GM19025 (cell line): ENCODE data around the gene HOXA10.

Source experiments
- ATAC-seq: cut with Tn5 transposase; IDR thresholded peaks from one replicate; pipeline ENCODE4 v1.9.1; 2021; ENCODE audit warnings: mild to moderate bottlenecking, low read depth, moderate library complexity; ENCODE audit not compliant: unreplicated experiment

Gene HOXA10

DNA sequence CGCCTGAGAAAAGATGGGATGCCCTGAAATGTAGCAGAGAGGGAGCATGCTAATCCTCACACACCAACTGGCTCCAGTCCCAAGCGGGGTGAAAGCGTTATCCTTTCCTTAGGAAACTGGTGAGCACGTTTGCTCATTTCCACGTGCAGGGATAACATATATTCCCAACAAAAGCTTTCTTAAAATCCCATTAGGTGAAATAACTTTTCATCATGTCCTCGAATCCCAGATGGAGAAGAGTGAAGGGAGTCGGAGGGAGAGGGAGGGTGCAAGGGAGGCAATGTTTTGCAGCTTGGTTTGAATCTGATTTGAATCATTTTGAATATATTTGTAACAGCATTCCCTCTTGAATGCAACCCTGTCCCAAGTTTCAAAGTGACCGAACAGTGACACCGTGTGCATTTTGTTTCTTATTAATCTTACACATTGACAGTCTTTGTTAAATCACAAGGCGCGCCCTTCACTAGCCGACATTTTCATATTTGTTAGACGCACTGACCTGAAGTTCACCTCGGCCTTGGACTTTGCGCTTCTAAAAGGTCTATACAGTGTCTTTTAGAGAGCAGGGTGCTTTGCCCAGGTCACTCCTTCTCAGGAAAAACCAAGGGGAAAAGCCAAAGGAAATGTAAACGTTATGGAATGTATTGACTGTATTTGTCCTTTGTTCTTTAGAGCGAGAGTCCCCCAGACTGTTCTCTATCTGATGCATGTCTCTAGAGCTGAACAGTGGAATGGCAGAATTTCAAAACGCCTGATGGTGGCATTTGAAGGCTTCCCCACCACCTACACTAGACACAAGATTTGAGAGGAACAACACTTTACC, 40.5 kb downstream of the HOXA10 start:
- ATAC-seq: no peak

- no peak for ATAC-seq
Observed at GRCh38 chr7:27132978-27133377, 41.1 kb downstream of the HOXA10 start.

GRCh38 chr7:27132214-27132613, 41.9 kb downstream of the HOXA10 start:
- no peak for ATAC-seq

- ATAC-seq: no peak
Observed at GRCh38 chr7:27131390-27131819, 42.7 kb downstream of the HOXA10 start.

- ATAC-seq: no peak
Observed at GRCh38 chr7:27130540-27131389, 43.4 kb downstream of the HOXA10 start, which contains the start of gene HOXA4. Gene HOXA4 (minus strand): TSS chr7:27130757. CDS start chr7:27130733, 24 bp downstream.

DNA sequence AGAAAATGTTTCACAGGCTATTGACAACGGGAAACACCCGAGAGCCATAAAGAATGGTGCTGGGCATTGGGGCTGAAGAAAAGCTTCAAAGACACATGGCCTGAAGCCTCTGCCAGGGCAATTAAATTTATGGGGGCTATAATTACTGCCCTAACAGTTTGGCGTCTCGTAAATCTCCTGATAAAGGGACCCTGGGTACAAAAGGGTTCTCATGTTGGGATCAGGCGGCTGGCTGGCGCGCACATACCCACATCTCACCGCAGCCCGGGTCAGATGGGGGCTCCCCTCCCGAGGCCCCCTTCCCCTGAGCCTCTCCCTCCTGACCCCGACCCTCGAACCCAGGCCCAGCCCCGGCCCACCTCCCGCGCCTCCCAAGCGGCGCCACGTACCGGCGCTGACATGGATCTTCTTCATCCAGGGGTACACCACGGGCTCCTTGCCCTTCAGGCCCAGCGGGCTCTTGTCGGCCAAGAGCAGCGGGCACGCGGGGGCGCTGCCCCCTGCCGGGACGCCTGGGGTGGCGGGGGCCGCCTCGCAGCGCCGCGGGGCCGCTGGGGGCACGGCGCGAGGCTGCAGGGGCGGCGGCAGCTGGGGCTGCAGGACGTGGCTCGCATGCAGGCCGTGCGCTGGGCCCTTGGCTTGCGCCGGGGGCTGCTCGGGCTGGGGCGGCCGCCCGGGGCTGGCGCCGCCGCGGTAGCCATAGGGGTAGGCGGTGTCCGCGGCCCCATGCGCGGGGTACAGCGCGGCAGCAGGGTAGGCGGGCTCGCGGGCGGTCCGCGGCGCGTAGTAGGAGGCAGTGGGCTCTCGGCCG, 44.2 kb downstream of the HOXA10 start:
- ATAC-seq: no peak

- no peak for ATAC-seq
Observed at GRCh38 chr7:27128776-27129728, 45.1 kb downstream of the HOXA10 start.

DNA sequence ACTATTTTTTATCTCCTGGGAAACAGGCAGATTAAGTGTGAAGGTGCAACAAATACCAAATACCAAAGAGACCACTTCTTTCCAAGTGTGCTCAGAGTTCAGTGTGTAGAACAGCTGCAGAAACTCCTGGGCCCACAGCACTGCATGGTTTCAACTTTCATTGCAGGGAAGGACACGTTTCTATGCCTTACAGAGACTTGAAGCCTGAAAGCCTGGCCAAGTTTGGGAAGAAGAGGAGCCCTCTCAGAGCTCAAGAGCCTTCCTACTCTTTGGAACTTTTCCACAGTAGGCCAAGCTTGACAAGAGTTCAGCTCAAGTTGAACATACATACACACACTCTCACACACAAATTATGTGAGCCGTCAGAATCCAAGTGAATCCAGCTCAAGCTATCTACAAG, 46.1 kb downstream of the HOXA10 start:
- no peak for ATAC-seq

DNA sequence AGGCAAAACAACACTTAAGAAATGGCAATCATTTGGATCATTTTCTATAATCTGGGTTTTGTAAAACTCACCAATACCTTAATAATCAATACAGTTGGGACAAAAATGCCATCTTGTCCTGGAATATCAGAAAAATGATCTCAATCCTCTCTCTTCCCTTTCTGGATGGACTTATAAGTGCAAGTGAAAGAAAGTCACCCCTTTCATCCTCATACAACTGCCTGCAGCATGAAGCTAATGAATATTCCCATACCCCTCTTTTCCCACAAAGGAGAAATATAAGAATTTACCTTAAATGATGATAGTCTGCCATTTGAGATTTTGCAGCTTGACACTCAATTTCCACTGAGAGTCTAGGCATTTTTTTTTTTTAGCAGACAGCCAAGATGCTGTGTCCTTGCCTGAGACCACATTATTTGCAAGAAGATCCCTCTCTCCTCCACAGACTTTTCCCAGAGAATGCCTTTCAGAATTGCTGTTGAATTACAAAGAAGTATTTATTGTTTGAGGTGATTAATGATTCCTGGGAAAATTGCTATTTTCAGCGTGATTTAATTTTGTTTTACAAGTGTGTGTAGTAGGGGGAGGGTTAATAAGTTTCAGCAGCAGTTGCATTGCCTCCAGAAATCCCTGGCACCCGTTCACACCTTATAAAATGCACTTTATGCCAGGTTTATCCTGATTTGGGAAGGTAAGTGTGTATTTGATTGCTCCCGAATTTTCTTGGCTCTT, 47.4 kb downstream of the HOXA10 start:
- ATAC-seq: no peak

- ATAC-seq: no peak
Observed at GRCh38 chr7:27125986-27126394, 48.1 kb downstream of the HOXA10 start.

- ATAC-seq: no peak
Observed at GRCh38 chr7:27124902-27125689, 49.0 kb downstream of the HOXA10 start.

DNA sequence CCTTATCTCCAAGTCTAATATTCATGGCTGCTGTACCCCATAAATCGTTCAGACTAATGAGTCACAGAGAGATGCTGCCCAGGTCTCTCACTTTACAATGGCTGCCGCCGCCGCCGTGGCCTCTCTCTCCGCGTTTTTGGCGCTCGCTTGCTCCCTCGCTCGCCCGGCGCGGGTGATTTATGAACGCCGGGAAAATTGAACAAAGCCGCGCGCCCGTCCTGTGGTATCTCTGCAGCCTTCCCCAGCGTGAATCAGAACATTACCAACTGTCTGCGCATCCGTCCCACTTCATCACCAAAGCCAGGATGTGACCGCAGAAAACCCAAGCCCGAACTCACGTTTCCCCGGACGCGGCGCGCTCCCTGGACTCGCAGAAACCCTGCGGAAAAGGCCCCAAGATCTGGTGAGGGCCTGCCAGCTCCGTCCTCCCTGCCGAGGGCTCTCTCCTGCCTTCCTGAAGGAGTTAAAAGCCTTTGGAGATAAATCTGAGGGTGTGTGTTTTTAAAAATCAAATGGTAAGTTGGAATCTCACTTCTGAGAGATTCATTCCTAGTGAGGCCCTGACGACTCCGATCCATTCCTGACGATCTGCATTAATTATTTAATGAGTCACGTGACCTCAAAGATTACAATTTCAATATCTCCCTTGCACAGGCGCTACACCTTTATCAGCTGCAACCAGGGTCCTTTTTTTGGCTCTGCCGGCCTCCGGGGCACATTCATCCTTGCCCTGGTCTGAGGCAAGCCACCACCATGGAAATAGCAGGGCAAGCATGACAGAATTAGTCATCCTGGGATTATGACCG, 49.8 kb downstream of the HOXA10 start:
- ATAC-seq: no peak

DNA sequence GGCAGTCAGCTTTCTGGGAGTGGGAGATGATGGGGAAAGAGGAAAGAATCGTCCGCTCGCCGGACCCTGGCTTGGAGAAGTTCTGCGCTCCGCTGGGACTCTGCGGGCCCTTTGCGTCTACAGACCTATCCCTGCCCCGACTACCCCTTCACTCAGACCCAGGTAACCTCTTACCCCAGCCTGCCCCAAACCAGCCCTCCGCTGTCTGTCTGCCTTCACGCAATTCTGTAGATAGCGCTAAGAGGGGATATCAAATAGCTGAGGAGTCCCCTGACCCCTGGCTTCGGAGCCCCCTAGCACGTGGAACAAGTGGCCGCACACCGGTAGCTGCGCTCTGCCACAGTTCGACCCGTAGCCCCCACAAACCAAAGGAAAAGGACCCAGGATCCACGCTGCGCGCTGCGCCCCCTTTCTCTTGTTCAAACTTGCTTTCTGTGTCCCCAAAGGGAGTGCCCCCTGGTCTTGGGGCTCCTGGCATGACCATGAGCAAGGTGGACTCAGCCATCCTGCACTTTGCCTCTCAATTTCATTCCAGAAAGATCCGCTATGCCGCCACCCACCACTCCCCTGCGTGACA, 50.6 kb downstream of the HOXA10 start:
- no peak for ATAC-seq

DNA sequence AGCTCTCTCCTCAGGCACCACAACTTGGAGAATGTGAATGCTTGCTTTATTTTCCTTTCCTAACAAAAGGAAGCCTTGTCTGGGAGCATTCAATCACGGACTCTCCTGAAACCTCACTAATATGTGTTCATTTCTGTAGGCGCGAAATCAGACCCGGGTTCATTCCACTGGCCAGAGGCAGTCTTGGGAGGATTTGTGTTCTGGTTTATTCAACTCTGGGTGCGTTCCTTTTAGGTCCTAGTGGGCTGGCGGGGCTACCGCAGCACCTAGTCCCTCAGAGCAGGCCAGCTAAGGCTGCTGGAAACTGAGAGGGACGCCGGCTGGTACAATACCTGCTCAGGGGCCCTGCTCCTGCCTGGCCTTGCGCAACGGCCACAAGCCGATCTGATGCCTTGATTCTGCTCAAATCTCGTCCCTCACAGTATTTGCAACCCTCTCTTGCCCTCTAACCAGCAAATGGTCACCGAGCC, 51.1 kb downstream of the HOXA10 start:
- no peak for ATAC-seq

DNA sequence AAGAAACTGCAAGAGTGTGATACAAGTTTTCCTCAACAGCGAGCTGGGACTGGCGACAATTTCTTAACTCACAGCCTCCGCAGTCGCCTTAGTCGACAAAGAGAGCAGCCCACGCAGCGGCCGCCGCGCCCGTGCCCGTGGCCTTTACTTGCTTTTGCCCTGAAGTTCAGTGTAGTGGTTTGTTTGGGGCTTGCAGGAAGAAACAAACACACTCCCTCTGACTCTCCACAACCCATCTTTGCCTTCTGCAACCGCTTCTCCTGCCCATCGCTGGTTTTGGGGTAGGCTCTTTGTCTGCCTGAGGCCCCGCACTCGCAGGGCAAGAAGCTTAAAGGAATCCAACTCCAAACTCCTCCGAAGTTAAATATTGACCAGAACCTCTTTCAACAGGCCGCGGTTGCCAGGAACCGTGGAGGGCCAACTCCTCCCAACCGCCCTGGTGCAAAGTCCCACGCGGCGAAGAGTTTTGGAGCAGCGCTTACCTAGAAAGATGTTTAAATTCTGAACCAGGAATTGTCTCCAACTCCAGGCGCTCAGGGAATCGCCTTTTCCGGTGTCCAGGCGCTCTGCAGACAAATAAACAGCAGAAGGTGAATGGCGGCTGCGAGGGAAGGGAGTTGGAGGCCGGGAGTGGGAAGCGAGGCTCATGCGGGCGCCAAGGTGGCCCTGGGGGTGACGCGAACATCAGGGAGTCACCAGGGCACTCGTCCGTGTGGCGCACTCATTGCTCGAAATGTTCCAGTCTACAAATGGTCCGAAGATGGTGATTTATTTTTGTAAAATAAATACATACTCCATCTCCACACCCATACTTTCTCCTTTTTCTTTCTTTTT, 51.8 kb downstream of the HOXA10 start:
- no peak for ATAC-seq

GRCh38 chr7:27121684-27122076, 52.4 kb downstream of the HOXA10 start:
- no peak for ATAC-seq
